ENCODE data around the gene SEMA6B.

SEMA6B gene

DNA sequence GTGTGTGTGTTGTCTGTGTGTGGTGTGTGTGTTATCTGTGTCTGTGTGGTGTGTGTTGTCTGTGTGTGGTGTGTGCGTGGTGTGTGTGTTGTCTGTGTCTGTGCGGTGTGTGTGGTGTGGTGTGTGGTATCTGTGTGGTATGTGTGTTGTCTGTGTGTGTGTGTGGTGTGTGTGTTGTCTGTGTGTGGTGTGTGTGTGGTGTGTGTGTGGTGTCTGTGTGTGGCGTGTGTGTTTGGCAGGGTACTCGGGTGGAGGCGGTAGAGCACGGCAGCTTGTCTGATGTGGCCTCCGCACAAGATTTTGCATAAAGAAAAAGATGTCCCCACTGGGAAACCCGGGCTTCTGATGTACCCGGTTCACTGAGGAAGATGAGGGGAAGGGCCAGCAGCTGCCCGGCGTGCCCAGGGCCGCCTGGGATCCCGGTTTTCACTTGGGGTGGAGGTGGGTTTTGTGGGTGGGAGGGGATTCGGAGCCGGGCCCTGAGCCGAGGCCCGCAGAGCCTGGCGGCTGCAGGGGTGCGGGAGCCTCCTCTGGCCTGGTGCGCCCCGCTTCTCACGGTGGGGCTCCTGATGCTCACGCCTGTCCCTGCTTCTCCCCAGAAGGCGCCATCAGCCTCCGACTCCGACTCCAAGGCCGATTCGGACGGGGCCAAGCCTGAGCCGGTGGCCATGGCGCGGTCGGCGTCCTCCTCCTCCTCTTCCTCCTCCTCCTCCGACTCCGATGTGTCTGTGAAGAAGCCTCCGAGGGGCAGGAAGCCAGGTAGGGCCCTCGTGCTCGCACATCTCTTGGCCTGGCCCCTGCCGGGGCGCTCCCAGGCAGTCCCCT, 66.2 kb downstream of the SEMA6B start:
- DNase-seq (ENCODE audit: low read depth): no peak
